ENCODE results near the gene PRODH2. TPM values are rescaled to one million over a fixed set of nuclear protein-coding genes. Genes with fewer than 3 reads are reported as not detected.

The PRODH2 gene
- total RNA-seq, 1 donor from 2014 or later = 11.5 TPM

- peaks cover 4% of the 10 kb centered on the region for H3K36me3 Mint-ChIP-seq
These were observed 58.8 kb downstream of the PRODH2 start for GRCh38 chr19:35753634-35754369.

GRCh38 chr19:35752746-35753350 is 59.8 kb downstream of the PRODH2 start:
- peaks cover 2% of the 10 kb centered on the region for H3K36me3 Mint-ChIP-seq
- no peak for DNase-seq (ENCODE audit: extremely low spot score, unreplicated experiment)

More at GRCh38 chr19:35753634-35754369, 58.8 kb downstream of the PRODH2 start:
- Mint-ChIP-seq H3K27me3 (peaks cover 14% of the 10 kb centered on the region), H3K4me1 (ENCODE audit: unreplicated experiment) (peaks cover 13% of the 10 kb centered on the region), H3K4me3 (no peak overlapping the region), H3K27ac (no peak overlapping the region), H3K9me3 (no peaks in the 10 kb centered on the region)
- TF ChIP-seq CTCF (conservative IDR thresholded peaks at IDR 0.05) = no peak
- DNase-seq (ENCODE audit: extremely low spot score, unreplicated experiment) = no peak

GRCh38 chr19:35751839-35752745 is 60.6 kb downstream of the PRODH2 start:
- Mint-ChIP-seq H3K36me3 (no peaks in the 10 kb centered on the region), H3K4me1 (ENCODE audit: unreplicated experiment) (peaks cover 19% of the 10 kb centered on the region), H3K27me3 (peaks cover 11% of the 10 kb centered on the region), H3K27ac (no peak overlapping the region), H3K4me3 (no peak overlapping the region), H3K9me3 (no peaks in the 10 kb centered on the region)
- no peak for TF ChIP-seq CTCF (conservative IDR thresholded peaks at IDR 0.05)
- DNase-seq (ENCODE audit: extremely low spot score, unreplicated experiment) = no peak

More at GRCh38 chr19:35752746-35753350, 59.8 kb downstream of the PRODH2 start:
- Mint-ChIP-seq H3K9me3 (no peaks in the 10 kb centered on the region), H3K4me3 (no peak overlapping the region), H3K27me3 (peaks cover 13% of the 10 kb centered on the region), H3K4me1 (ENCODE audit: unreplicated experiment) (peaks cover 18% of the 10 kb centered on the region), H3K27ac (no peak overlapping the region)
- no peak for TF ChIP-seq CTCF (conservative IDR thresholded peaks at IDR 0.05)

- TF ChIP-seq CTCF (conservative IDR thresholded peaks at IDR 0.05) = no peak
- H3K36me3 Mint-ChIP-seq = no peaks in the 10 kb centered on the region
- H3K27me3 Mint-ChIP-seq = peaks cover 6% of the 10 kb centered on the region
- H3K4me1 Mint-ChIP-seq (ENCODE audit: unreplicated experiment) = peaks cover 21% of the 10 kb centered on the region
- no peak for DNase-seq (ENCODE audit: extremely low spot score, unreplicated experiment)
- H3K9me3 Mint-ChIP-seq = no peaks in the 10 kb centered on the region
- H3K4me3 Mint-ChIP-seq = peak overlapping the region; percentile 84
- H3K27ac Mint-ChIP-seq = peak overlapping the region; percentile 96
These were observed 62.5 kb downstream of the PRODH2 start for GRCh38 chr19:35750167-35750566.

Other genes with a start within 250 kb of the PRODH2 start
- gene ATP4A, start 249.2 kb downstream of the PRODH2 start, total RNA-seq (ENCODE audit: low replicate concordance) = 1.3 and 16.8 TPM in 2 replicates
- not detected in 2 replicates for gene PMIS2, start 226.7 kb downstream of the PRODH2 start, total RNA-seq (ENCODE audit: low replicate concordance)
- gene HAUS5, start 200.1 kb downstream of the PRODH2 start, total RNA-seq (ENCODE audit: low replicate concordance) = 19.5 and 42.6 TPM in 2 replicates
- gene RBM42, start 183.8 kb downstream of the PRODH2 start, total RNA-seq (ENCODE audit: low replicate concordance) = 79.6 and 84.9 TPM in 2 replicates
- gene ETV2, start 171.1 kb downstream of the PRODH2 start, total RNA-seq (ENCODE audit: low replicate concordance) = 1.1 TPM in 2 replicates
- gene COX6B1, start 164.5 kb downstream of the PRODH2 start, total RNA-seq (ENCODE audit: low replicate concordance) = 408 and 544 TPM in 2 replicates
- gene UPK1A, start 146.3 kb downstream of the PRODH2 start, total RNA-seq (ENCODE audit: low replicate concordance) = 4.4 and 5.1 TPM in 2 replicates
- gene ZBTB32, start 108.3 kb downstream of the PRODH2 start, total RNA-seq (ENCODE audit: low replicate concordance) = not detected in 2 replicates
- gene KMT2B, start 94.8 kb downstream of the PRODH2 start, total RNA-seq (ENCODE audit: low replicate concordance) = 52.3 and 55.4 TPM in 2 replicates
- gene IGFLR1, start 70.4 kb downstream of the PRODH2 start, total RNA-seq (ENCODE audit: low replicate concordance) = 1.5 and 3.8 TPM in 2 replicates
- 22.2 and 25.4 TPM in 2 replicates for gene U2AF1L4, start 67.4 kb downstream of the PRODH2 start, total RNA-seq (ENCODE audit: low replicate concordance)
- 74.2 and 85.4 TPM in 2 replicates for gene PSENEN, start 67.2 kb downstream of the PRODH2 start, total RNA-seq (ENCODE audit: low replicate concordance)
- 15.5 and 17.9 TPM in 2 replicates for gene LIN37, start 64.3 kb downstream of the PRODH2 start, total RNA-seq (ENCODE audit: low replicate concordance)
- 0.43 and 0.60 TPM in 2 replicates for gene HSPB6, start 55.8 kb downstream of the PRODH2 start, total RNA-seq (ENCODE audit: low replicate concordance)
- gene PROSER3, start 54.7 kb downstream of the PRODH2 start, total RNA-seq (ENCODE audit: low replicate concordance) = 34.6 and 48.0 TPM in 2 replicates
- gene ARHGAP33, start 37.3 kb downstream of the PRODH2 start, total RNA-seq (ENCODE audit: low replicate concordance) = 16.3 and 71.8 TPM in 2 replicates
- 1.9 TPM in 2 replicates for gene NPHS1, start 39.7 kb upstream of the PRODH2 start, total RNA-seq (ENCODE audit: low replicate concordance)
- gene KIRREL2, start 44.1 kb upstream of the PRODH2 start, total RNA-seq (ENCODE audit: low replicate concordance) = 3.3 and 3.5 TPM in 2 replicates
- gene APLP1, start 55.7 kb upstream of the PRODH2 start, total RNA-seq (ENCODE audit: low replicate concordance) = 43.3 and 120 TPM in 2 replicates
- 9.1 and 11.6 TPM in 2 replicates for gene NFKBID, start 87.7 kb upstream of the PRODH2 start, total RNA-seq (ENCODE audit: low replicate concordance)
- 1.0 and 1.3 TPM in 2 replicates for gene HCST, start 89.7 kb upstream of the PRODH2 start, total RNA-seq (ENCODE audit: low replicate concordance)
- not detected in 2 replicates for gene TYROBP, start 95.5 kb upstream of the PRODH2 start, total RNA-seq (ENCODE audit: low replicate concordance)
- 17.3 and 22.6 TPM in 2 replicates for gene LRFN3, start 123.5 kb upstream of the PRODH2 start, total RNA-seq (ENCODE audit: low replicate concordance)
- gene SDHAF1, start 182.3 kb upstream of the PRODH2 start, total RNA-seq (ENCODE audit: low replicate concordance) = 16.1 and 17.3 TPM in 2 replicates
- 8.7 and 14.5 TPM in 2 replicates for gene SYNE4, start 196.0 kb upstream of the PRODH2 start, total RNA-seq (ENCODE audit: low replicate concordance)
- 17.8 and 24.8 TPM in 2 replicates for gene ALKBH6, start 201.4 kb upstream of the PRODH2 start, total RNA-seq (ENCODE audit: low replicate concordance)
- gene CLIP3, start 220.0 kb upstream of the PRODH2 start, total RNA-seq (ENCODE audit: low replicate concordance) = 5.6 and 51.1 TPM in 2 replicates
- gene THAP8, start 241.4 kb upstream of the PRODH2 start, total RNA-seq (ENCODE audit: low replicate concordance) = 4.9 and 6.4 TPM in 2 replicates
- 3.3 and 12.5 TPM in 2 replicates for gene WDR62, start 242.1 kb upstream of the PRODH2 start, total RNA-seq (ENCODE audit: low replicate concordance)